Thoracic aorta (tissue), 2 donors: Measurements from ENCODE around the gene SLC22A23. TPM values are rescaled to one million over a fixed set of nuclear protein-coding genes. Genes with fewer than 3 reads are reported as not detected.

Experiments used
- ATAC-seq: fragments of 150-250 bp; one replicate; pipeline ENCODE4 v1.8.0; 2017; ENCODE audit warnings: low read depth; ENCODE audit not compliant: insufficient number of reproducible peaks, low FRiP score
- DNase-seq: peaks from one replicate; pipeline ENCODE4 v3.0.0-alpha.2; 2020; ENCODE audit warnings: low spot score
- H3K27ac ChIP-seq, 2 donors: fragments of 200-600 bp; sonication (generic); 1 replicate in 1 of 2; 2 replicates in 1 of 2; pipeline ENCODE4 v1.5.1; 2016; ENCODE audit warnings: mild to moderate bottlenecking in 2 of 2, moderate library complexity in 2 of 2
- H3K27me3 ChIP-seq: fragments of 200-600 bp; sonication (generic); replicated peaks from 2 replicates; pipeline ENCODE4 v1.6.0; 2016; ENCODE audit warnings: mild to moderate bottlenecking; ENCODE audit not compliant: insufficient read depth
- H3K36me3 ChIP-seq: fragments of 200-600 bp; sonication (generic); one replicate; pipeline ENCODE4 v1.5.1; 2016
- H3K4me1 ChIP-seq, 2 donors: fragments of 200-600 bp; sonication (generic); 1 replicate in 1 of 2; 2 replicates in 1 of 2; pipeline versions ENCODE4 v1.5.1 to v1.6.0; 2016; ENCODE audit warnings: low read depth in 2 of 2, mild to moderate bottlenecking in 1 of 2; ENCODE audit not compliant: control insufficient read depth in 1 of 2
- H3K4me3 ChIP-seq: fragments of 200-600 bp; sonication (generic); 2 replicates; pipeline ENCODE4 v1.5.1; 2016; ENCODE audit warnings: mild to moderate bottlenecking
- H3K9me3 ChIP-seq: fragments of 200-600 bp; sonication (generic); 2 replicates; pipeline ENCODE4 v1.5.1; 2016
- total RNA-seq, 2 donors: library from RNA; depleted of rRNA; stranded (reverse); fragments of >200 nt; gene quantifications; one replicate each; pipeline versions ENCODE4 v1.1.0 to v1.2.3, GENCODE V29; 2016
- TF ChIP-seq, protein P1 (sequence below): fragments of 200-600 bp; sonication (generic); IDR thresholded peaks from one replicate; pipeline ENCODE4 v1.5.1; 2019; ENCODE audit warnings: antibody characterized with exemption

SLC22A23 gene
- total RNA-seq, 2 donors from 2014 or later: 5.1 to 9.7 TPM

DNA sequence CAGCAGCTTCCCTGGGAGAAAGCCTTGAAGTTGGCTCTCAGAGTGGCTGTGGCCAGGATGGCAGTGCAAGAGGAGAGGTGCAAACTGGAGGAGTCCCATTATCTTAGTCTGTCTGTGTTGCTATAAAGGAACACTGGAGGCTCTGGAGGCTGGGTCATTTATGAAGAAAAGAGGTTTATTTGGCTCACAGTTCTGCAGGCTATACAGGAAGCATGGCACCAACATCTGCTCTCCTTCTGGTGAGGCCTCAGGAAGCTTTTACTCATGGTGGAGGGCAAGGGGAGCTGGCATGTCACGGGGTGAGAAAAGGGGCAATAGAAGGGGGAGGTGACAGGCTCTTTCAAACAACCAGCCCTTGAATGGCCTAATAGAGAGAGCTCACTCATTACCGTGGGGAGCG, 151.0 kb downstream of the SLC22A23 start:
- no peaks in the 10 kb centered on the region for H3K36me3 ChIP-seq

DNA sequence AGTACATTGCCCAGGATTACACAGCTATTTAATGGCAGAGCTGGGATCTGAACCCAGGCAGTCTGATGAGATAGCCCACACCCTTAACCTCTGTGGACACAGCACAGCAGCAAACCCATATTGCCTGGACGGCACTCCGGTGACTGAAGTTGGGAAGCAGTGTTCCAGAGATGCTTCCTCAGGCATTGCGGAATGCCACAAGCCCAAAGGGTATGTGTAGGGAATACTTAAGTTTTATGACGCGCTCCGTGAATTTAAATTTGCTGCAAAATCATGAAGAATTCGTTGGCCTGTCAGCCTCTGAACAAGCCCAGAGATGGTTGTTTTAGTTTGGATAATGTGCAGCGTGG, 151.7 kb downstream of the SLC22A23 start:
- H3K27me3 ChIP-seq: no peaks in the 10 kb centered on the region
- TF ChIP-seq, protein P1, sequence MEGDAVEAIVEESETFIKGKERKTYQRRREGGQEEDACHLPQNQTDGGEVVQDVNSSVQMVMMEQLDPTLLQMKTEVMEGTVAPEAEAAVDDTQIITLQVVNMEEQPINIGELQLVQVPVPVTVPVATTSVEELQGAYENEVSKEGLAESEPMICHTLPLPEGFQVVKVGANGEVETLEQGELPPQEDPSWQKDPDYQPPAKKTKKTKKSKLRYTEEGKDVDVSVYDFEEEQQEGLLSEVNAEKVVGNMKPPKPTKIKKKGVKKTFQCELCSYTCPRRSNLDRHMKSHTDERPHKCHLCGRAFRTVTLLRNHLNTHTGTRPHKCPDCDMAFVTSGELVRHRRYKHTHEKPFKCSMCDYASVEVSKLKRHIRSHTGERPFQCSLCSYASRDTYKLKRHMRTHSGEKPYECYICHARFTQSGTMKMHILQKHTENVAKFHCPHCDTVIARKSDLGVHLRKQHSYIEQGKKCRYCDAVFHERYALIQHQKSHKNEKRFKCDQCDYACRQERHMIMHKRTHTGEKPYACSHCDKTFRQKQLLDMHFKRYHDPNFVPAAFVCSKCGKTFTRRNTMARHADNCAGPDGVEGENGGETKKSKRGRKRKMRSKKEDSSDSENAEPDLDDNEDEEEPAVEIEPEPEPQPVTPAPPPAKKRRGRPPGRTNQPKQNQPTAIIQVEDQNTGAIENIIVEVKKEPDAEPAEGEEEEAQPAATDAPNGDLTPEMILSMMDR: no peak
- no peaks in the 10 kb centered on the region for H3K4me1 ChIP-seq
- no peaks in the 10 kb centered on the region for H3K9me3 ChIP-seq
- H3K36me3 ChIP-seq: no peaks in the 10 kb centered on the region
- no peak overlapping the region for H3K27ac ChIP-seq
- ATAC-seq (no peak), DNase-seq (no peak)
- H3K4me3 ChIP-seq: no peak overlapping the region

More for the DNA sequence above, 151.0 kb downstream of the SLC22A23 start:
- no peaks in the 10 kb centered on the region for H3K27me3 ChIP-seq
- no peak for ATAC-seq
- no peak overlapping the region for H3K27ac ChIP-seq
- DNase-seq: no peak
- TF ChIP-seq, protein P1: no peak
- no peak overlapping the region for H3K4me3 ChIP-seq
- no peaks in the 10 kb centered on the region for H3K9me3 ChIP-seq
- H3K4me1 ChIP-seq: no peaks in the 10 kb centered on the region

DNA sequence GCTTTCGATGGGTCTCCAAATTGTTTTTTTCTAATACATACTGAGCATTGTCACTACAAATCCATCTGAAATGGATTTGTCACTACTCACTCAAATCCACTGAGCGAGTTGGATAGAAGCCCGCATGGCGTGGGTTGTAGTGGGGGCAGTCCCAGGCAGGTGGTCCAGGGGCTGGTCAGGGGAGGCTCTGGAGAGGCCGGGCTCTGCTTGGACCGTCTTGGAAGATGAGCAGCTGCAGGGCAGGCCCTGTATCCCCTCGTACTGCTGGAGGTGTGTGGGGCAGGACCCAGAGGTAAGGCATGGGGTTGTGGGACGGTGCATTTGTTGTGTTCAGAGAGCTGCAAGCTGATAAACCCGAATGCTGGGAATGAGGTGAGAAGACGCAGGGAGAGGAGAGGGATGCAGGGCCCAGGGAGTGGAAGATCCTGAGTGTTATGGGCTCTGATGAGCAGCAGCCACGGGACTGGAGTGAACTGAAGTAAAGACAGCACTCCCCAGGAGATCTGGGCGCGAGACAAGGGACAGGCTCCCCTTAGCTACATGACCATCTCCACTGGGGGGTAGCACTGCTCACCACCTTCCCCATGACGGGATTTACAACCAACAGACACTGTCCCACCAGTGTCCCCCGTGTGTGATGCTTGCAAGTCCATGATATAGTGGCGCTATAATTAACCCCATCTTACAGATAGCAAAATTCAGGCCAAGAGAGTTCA, 152.2 kb downstream of the SLC22A23 start:
- TF ChIP-seq, protein P1: no peak
- ATAC-seq (no peak), DNase-seq (no peak)
- no peaks in the 10 kb centered on the region for H3K9me3 ChIP-seq
- no peak overlapping the region for H3K4me3 ChIP-seq
- H3K27me3 ChIP-seq: no peaks in the 10 kb centered on the region
- no peaks in the 10 kb centered on the region for H3K4me1 ChIP-seq
- H3K36me3 ChIP-seq: no peaks in the 10 kb centered on the region
- no peak overlapping the region for H3K27ac ChIP-seq

DNA sequence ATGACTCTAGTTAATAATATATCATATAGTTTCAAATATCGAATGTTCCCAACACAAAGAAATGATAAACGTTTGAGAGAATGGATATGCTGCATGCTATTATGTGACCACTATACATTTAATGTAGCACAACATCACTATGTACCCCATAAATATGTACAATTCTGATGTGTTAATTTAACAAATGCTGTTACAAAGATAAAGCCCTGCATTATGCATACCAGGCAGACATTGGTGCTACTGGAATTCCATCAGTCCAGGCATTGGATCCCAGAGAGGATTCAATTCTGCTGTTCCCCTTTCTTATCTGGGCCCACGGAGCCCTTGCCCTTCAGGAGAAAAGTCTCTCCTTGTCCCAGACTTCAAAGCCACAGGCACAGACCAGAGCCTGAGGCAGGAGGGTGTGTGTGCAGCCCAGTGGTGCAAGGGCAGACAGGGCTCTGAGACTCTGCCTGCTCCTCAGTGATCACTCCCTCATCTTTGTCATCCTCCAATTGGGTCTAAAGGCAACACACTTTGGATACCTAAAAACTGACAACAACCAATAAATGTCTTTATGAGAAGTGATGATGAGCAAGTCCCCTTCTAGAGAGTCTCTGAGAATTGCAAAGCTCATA, 152.9 kb downstream of the SLC22A23 start:
- no peaks in the 10 kb centered on the region for H3K4me1 ChIP-seq
- no peak overlapping the region for H3K4me3 ChIP-seq
- TF ChIP-seq, protein P1: no peak
- DNase-seq: no peak
- no peaks in the 10 kb centered on the region for H3K27me3 ChIP-seq
- H3K36me3 ChIP-seq: no peaks in the 10 kb centered on the region
- H3K27ac ChIP-seq: no peak overlapping the region
- no peaks in the 10 kb centered on the region for H3K9me3 ChIP-seq
- ATAC-seq: no peak

DNA sequence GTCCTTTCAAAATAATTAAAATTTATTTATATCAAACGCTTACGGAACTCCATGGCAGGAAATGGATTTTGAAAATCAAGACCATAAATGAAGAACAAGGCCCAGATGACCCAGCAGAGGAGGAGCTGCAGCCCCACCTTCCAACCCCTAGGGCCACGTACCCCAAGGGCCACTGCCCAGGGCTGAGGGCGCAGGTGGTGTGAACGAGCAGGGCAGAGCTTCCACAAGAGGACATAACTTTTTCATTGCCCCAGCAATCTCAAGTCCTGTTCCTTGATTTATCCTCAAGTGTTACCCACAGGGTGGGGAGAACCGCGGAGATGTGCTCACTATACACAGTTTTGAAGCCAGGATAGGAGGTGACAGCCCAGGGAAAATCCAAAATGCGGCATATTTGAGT, 155.3 kb downstream of the SLC22A23 start:
- no peak for DNase-seq
- no peak for ATAC-seq
- TF ChIP-seq, protein P1: no peak
- H3K9me3 ChIP-seq: no peaks in the 10 kb centered on the region
- H3K27me3 ChIP-seq: no peaks in the 10 kb centered on the region
- no peaks in the 10 kb centered on the region for H3K4me1 ChIP-seq
- H3K36me3 ChIP-seq: no peaks in the 10 kb centered on the region
- no peak overlapping the region for H3K27ac ChIP-seq
- H3K4me3 ChIP-seq: no peak overlapping the region
